ENCODE data around the gene IL17RB.

DNA sequence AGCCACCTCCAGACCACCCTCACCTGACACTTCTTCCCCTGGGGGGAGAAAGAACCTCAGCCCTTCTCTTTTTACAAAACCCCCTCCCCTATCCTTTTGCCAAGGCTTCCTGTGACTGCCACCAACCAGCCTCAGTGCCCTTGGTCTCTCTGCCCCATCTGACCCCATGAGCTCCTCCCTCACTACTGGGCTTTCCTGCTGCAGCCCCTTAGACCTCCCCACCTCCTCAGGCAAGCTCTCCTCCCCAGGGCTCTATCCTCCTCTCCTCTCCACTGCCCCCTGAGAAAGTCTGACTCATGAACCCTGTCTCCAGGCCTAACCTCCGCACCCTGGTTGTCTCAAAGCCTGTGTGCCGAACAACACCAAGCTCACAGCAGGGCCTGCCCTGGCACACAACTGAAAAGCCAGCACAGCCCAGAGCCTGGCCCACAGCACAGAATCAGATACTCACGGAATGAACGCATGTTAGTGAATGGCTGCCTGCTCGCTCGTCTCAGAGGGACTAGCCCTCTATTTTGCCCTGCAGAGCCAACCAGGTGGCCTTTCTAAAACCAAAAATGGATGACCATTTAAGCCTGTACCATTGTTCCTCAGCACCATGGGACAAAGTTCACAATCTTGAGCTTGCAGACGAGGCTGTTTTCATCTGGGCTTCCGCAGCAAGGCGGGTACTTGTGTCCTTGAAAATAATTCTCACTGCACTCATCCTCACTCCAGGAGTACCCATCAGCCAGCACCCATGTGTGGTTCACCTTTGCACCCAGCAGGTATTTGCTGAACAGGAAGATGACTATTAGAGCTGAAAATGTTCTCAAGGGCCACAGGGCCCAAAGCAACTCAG is 1.9 kb upstream of the IL17RB start:
- TF ChIP-seq, protein P1, sequence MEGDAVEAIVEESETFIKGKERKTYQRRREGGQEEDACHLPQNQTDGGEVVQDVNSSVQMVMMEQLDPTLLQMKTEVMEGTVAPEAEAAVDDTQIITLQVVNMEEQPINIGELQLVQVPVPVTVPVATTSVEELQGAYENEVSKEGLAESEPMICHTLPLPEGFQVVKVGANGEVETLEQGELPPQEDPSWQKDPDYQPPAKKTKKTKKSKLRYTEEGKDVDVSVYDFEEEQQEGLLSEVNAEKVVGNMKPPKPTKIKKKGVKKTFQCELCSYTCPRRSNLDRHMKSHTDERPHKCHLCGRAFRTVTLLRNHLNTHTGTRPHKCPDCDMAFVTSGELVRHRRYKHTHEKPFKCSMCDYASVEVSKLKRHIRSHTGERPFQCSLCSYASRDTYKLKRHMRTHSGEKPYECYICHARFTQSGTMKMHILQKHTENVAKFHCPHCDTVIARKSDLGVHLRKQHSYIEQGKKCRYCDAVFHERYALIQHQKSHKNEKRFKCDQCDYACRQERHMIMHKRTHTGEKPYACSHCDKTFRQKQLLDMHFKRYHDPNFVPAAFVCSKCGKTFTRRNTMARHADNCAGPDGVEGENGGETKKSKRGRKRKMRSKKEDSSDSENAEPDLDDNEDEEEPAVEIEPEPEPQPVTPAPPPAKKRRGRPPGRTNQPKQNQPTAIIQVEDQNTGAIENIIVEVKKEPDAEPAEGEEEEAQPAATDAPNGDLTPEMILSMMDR (IDR thresholded peaks at IDR 0.05), result no peak
- no peak for TF ChIP-seq POLR2A (IDR thresholded peaks at IDR 0.05)
